Measurements from ENCODE around the gene CHFR.
"Not testable (repeated sequence)": the region's sequence is repeated elsewhere in the genome, so short reads cannot be mapped to it uniquely, and the experiment has no call there.

CHFR gene

GRCh38 chr12:132887513-132888351, at the start of gene CHFR:
Gene CHFR (minus strand): TSS chr12:132887605. CDS start chr12:132887328, 277 bp downstream.
- peaks cover 0 to 6% of the 10 kb centered on the region in 2 donors for H3K4me1 ChIP-seq (ENCODE audit: control insufficient read depth in 1 of 2, insufficient read depth in 2 of 2, low read length in 2 of 2)
- H3K9me3 ChIP-seq (ENCODE audit: control insufficient read depth in 1 of 2, low read length in 2 of 2), result no peaks in the 10 kb centered on the region
- H3K27ac ChIP-seq (ENCODE audit: low read length), result peak within 1 kb of the TSS; percentile 97
- H3K36me3 ChIP-seq (ENCODE audit: control insufficient read depth in 1 of 2, insufficient read depth in 2 of 2, low read length in 2 of 2), result no peaks in the 10 kb centered on the region
- peak within 1 kb of the TSS; percentile 88 to 91 for H3K4me3 ChIP-seq (ENCODE audit: low read depth in 1 of 2, low read length in 2 of 2)
- no peaks in the 10 kb centered on the region for H3K27me3 ChIP-seq (ENCODE audit: low read depth, low read length)

- not testable (repeated sequence) for H3K27me3 ChIP-seq (ENCODE audit: low read depth, low read length); H3K27ac ChIP-seq (ENCODE audit: low read length); H3K4me1 ChIP-seq (ENCODE audit: control insufficient read depth in 1 of 2, insufficient read depth in 2 of 2, low read length in 2 of 2)
- Histone ChIP-seq H3K9me3 (ENCODE audit: control insufficient read depth in 1 of 2, low read length in 2 of 2) (peaks cover 22 to 47% of the 10 kb centered on the region in 2 donors), H3K36me3 (ENCODE audit: control insufficient read depth in 1 of 2, insufficient read depth in 2 of 2, low read length in 2 of 2) (peaks cover 8 to 47% of the 10 kb centered on the region in 2 donors), H3K4me3 (ENCODE audit: low read depth in 1 of 2, low read length in 2 of 2) (peak overlapping the region in 1 of 2 donors; percentile 7)
Measured at GRCh38 chr12:132936921-132937320, 49.5 kb upstream of the CHFR start.

GRCh38 chr12:132936163-132936562, 48.8 kb upstream of the CHFR start:
- Histone ChIP-seq H3K27ac (ENCODE audit: low read length) (no peak overlapping the region), H3K4me1 (ENCODE audit: control insufficient read depth in 1 of 2, insufficient read depth in 2 of 2, low read length in 2 of 2) (no peaks in the 10 kb centered on the region), H3K4me3 (ENCODE audit: low read depth in 1 of 2, low read length in 2 of 2) (no peak overlapping the region), H3K9me3 (ENCODE audit: control insufficient read depth in 1 of 2, low read length in 2 of 2) (peaks cover 22 to 46% of the 10 kb centered on the region in 2 donors), H3K36me3 (ENCODE audit: control insufficient read depth in 1 of 2, insufficient read depth in 2 of 2, low read length in 2 of 2) (peaks cover 2 to 47% of the 10 kb centered on the region in 2 donors), H3K27me3 (ENCODE audit: low read depth, low read length) (no peaks in the 10 kb centered on the region)

- Histone ChIP-seq H3K4me3 (ENCODE audit: low read depth in 1 of 2, low read length in 2 of 2) (peak overlapping the region; percentile 38 to 44), H3K36me3 (ENCODE audit: control insufficient read depth in 1 of 2, insufficient read depth in 2 of 2, low read length in 2 of 2) (peaks cover 5 to 69% of the 10 kb centered on the region in 2 donors), H3K27me3 (ENCODE audit: low read depth, low read length) (no peaks in the 10 kb centered on the region), H3K9me3 (ENCODE audit: control insufficient read depth in 1 of 2, low read length in 2 of 2) (peaks cover 71 to 82% of the 10 kb centered on the region in 2 donors), H3K27ac (ENCODE audit: low read length) (no peak overlapping the region), H3K4me1 (ENCODE audit: control insufficient read depth in 1 of 2, insufficient read depth in 2 of 2, low read length in 2 of 2) (no peaks in the 10 kb centered on the region)
Measured at GRCh38 chr12:132926415-132926833, 39.0 kb upstream of the CHFR start.

GRCh38 chr12:132925597-132926414, 38.4 kb upstream of the CHFR start:
- Histone ChIP-seq H3K4me3 (ENCODE audit: low read depth in 1 of 2, low read length in 2 of 2) (peak overlapping the region; percentile 38 to 44), H3K27me3 (ENCODE audit: low read depth, low read length) (no peaks in the 10 kb centered on the region), H3K27ac (ENCODE audit: low read length) (no peak overlapping the region), H3K4me1 (ENCODE audit: control insufficient read depth in 1 of 2, insufficient read depth in 2 of 2, low read length in 2 of 2) (no peaks in the 10 kb centered on the region), H3K9me3 (ENCODE audit: control insufficient read depth in 1 of 2, low read length in 2 of 2) (peaks cover 70 to 82% of the 10 kb centered on the region in 2 donors), H3K36me3 (ENCODE audit: control insufficient read depth in 1 of 2, insufficient read depth in 2 of 2, low read length in 2 of 2) (peaks cover 5 to 64% of the 10 kb centered on the region in 2 donors)

- no peaks in the 10 kb centered on the region for H3K4me1 ChIP-seq (ENCODE audit: control insufficient read depth in 1 of 2, insufficient read depth in 2 of 2, low read length in 2 of 2)
- no peak overlapping the region for H3K27ac ChIP-seq (ENCODE audit: low read length)
- H3K27me3 ChIP-seq (ENCODE audit: low read depth, low read length), result no peaks in the 10 kb centered on the region
- H3K4me3 ChIP-seq (ENCODE audit: low read depth in 1 of 2, low read length in 2 of 2), result peak overlapping the region; percentile 38 to 44
- H3K9me3 ChIP-seq (ENCODE audit: control insufficient read depth in 1 of 2, low read length in 2 of 2), result peaks cover 62 to 81% of the 10 kb centered on the region in 2 donors
- peaks cover 5 to 49% of the 10 kb centered on the region in 2 donors for H3K36me3 ChIP-seq (ENCODE audit: control insufficient read depth in 1 of 2, insufficient read depth in 2 of 2, low read length in 2 of 2)
Measured at GRCh38 chr12:132924356-132924755, 37.0 kb upstream of the CHFR start.

GRCh38 chr12:132923356-132923909, 36.0 kb upstream of the CHFR start:
- Histone ChIP-seq H3K4me3 (ENCODE audit: low read depth in 1 of 2, low read length in 2 of 2) (peak overlapping the region in 1 of 2 donors; percentile 44), H3K9me3 (ENCODE audit: control insufficient read depth in 1 of 2, low read length in 2 of 2) (peaks cover 55 to 77% of the 10 kb centered on the region in 2 donors), H3K27ac (ENCODE audit: low read length) (no peak overlapping the region), H3K27me3 (ENCODE audit: low read depth, low read length) (no peaks in the 10 kb centered on the region), H3K36me3 (ENCODE audit: control insufficient read depth in 1 of 2, insufficient read depth in 2 of 2, low read length in 2 of 2) (peaks cover 5 to 40% of the 10 kb centered on the region in 2 donors), H3K4me1 (ENCODE audit: control insufficient read depth in 1 of 2, insufficient read depth in 2 of 2, low read length in 2 of 2) (no peaks in the 10 kb centered on the region)

GRCh38 chr12:132922676-132923075, 35.3 kb upstream of the CHFR start:
- Histone ChIP-seq H3K27me3 (ENCODE audit: low read depth, low read length) (no peaks in the 10 kb centered on the region), H3K9me3 (ENCODE audit: control insufficient read depth in 1 of 2, low read length in 2 of 2) (peaks cover 57 to 83% of the 10 kb centered on the region in 2 donors), H3K36me3 (ENCODE audit: control insufficient read depth in 1 of 2, insufficient read depth in 2 of 2, low read length in 2 of 2) (peaks cover 5 to 32% of the 10 kb centered on the region in 2 donors), H3K4me3 (ENCODE audit: low read depth in 1 of 2, low read length in 2 of 2) (peak overlapping the region in 1 of 2 donors; percentile 45), H3K4me1 (ENCODE audit: control insufficient read depth in 1 of 2, insufficient read depth in 2 of 2, low read length in 2 of 2) (no peaks in the 10 kb centered on the region), H3K27ac (ENCODE audit: low read length) (no peak overlapping the region)

- peaks cover 53 to 84% of the 10 kb centered on the region in 2 donors for H3K9me3 ChIP-seq (ENCODE audit: control insufficient read depth in 1 of 2, low read length in 2 of 2)
- peaks cover 4 to 27% of the 10 kb centered on the region in 2 donors for H3K36me3 ChIP-seq (ENCODE audit: control insufficient read depth in 1 of 2, insufficient read depth in 2 of 2, low read length in 2 of 2)
- H3K4me1 ChIP-seq (ENCODE audit: control insufficient read depth in 1 of 2, insufficient read depth in 2 of 2, low read length in 2 of 2), result no peaks in the 10 kb centered on the region
- H3K4me3 ChIP-seq (ENCODE audit: low read depth in 1 of 2, low read length in 2 of 2), result peak overlapping the region in 1 of 2 donors; percentile 45
- H3K27me3 ChIP-seq (ENCODE audit: low read depth, low read length), result no peaks in the 10 kb centered on the region
- H3K27ac ChIP-seq (ENCODE audit: low read length), result no peak overlapping the region
Measured at GRCh38 chr12:132921685-132922084, 34.3 kb upstream of the CHFR start.

- peak overlapping the region in 1 of 2 donors; percentile 26 for H3K4me3 ChIP-seq (ENCODE audit: low read depth in 1 of 2, low read length in 2 of 2)
- no peaks in the 10 kb centered on the region for H3K4me1 ChIP-seq (ENCODE audit: control insufficient read depth in 1 of 2, insufficient read depth in 2 of 2, low read length in 2 of 2)
- H3K27ac ChIP-seq (ENCODE audit: low read length), result no peak overlapping the region
- H3K9me3 ChIP-seq (ENCODE audit: control insufficient read depth in 1 of 2, low read length in 2 of 2), result peaks cover 30 to 66% of the 10 kb centered on the region in 2 donors
- no peaks in the 10 kb centered on the region for H3K27me3 ChIP-seq (ENCODE audit: low read depth, low read length)
- H3K36me3 ChIP-seq (ENCODE audit: control insufficient read depth in 1 of 2, insufficient read depth in 2 of 2, low read length in 2 of 2), result peaks cover 0 to 15% of the 10 kb centered on the region in 2 donors
Measured at GRCh38 chr12:132918680-132919079, 31.3 kb upstream of the CHFR start.

GRCh38 chr12:132909030-132909368, 21.6 kb upstream of the CHFR start:
- H3K27me3 ChIP-seq (ENCODE audit: low read depth, low read length), result no peaks in the 10 kb centered on the region
- H3K4me3 ChIP-seq (ENCODE audit: low read depth in 1 of 2, low read length in 2 of 2), result peak overlapping the region; percentile 66 to 80
- H3K36me3 ChIP-seq (ENCODE audit: control insufficient read depth in 1 of 2, insufficient read depth in 2 of 2, low read length in 2 of 2), result no peaks in the 10 kb centered on the region
- H3K9me3 ChIP-seq (ENCODE audit: control insufficient read depth in 1 of 2, low read length in 2 of 2), result peaks cover 0 to 6% of the 10 kb centered on the region in 2 donors
- no peaks in the 10 kb centered on the region for H3K4me1 ChIP-seq (ENCODE audit: control insufficient read depth in 1 of 2, insufficient read depth in 2 of 2, low read length in 2 of 2)
- no peak overlapping the region for H3K27ac ChIP-seq (ENCODE audit: low read length)
